HepG2 (cell line): ENCODE data around the gene SFT2D1. TPM values are rescaled to one million over a fixed set of nuclear protein-coding genes. Genes with fewer than 3 reads are reported as not detected.
A peak's percentile ranks its signal among the peaks of the same experiment; 100 is the strongest.

Experiments
- ADNP ChIP-seq: sonication (generic); formaldehyde crosslinking; IDR thresholded peaks from 2 replicates; pipeline ENCODE4 v1.4.0; 2020; ENCODE audit warnings: missing genetic modification reagents
- ATF3 ChIP-seq: sonication (generic); formaldehyde crosslinking; IDR thresholded peaks from 2 replicates; pipeline ENCODE4 v1.4.0; 2020; ENCODE audit warnings: missing genetic modification reagents
- DNMT3B ChIP-seq: conservative IDR thresholded peaks from 2 replicates; pipeline ENCODE4 v1.6.1; 2016; ENCODE audit warnings: missing biosample characterization, control low read depth
- EZH2 ChIP-seq: conservative IDR thresholded peaks from 2 replicates; pipeline ENCODE4 v1.6.1; 2012; ENCODE audit warnings: mild to moderate bottlenecking, low read depth, low read length, moderate library complexity
- FOSL1 ChIP-seq: sonication (generic); formaldehyde crosslinking; IDR thresholded peaks from 2 replicates; pipeline ENCODE4 v1.9.0; 2021; ENCODE audit warnings: missing genetic modification reagents, borderline replicate concordance
- FOXK2 ChIP-seq: fragments of 450-650 bp; IDR thresholded peaks from 2 replicates; pipeline ENCODE4 v1.6.1; 2016
- GATA4 ChIP-seq: sonication (generic); IDR thresholded peaks from 2 replicates; pipeline ENCODE4 v1.6.1; 2016; ENCODE audit warnings: antibody characterized with exemption, low read depth, borderline replicate concordance
- NFE2 ChIP-seq: sonication (generic); formaldehyde crosslinking; IDR thresholded peaks from 2 replicates; pipeline ENCODE4 v1.4.0; 2020; ENCODE audit warnings: missing genetic modification reagents
- NR2F2 ChIP-seq: IDR thresholded peaks from 2 replicates; pipeline ENCODE4 v1.6.1; 2012; ENCODE audit warnings: low read depth, inconsistent platforms, borderline replicate concordance
- POLR2G ChIP-seq: fragments of 200-400 bp; formaldehyde crosslinking; IDR thresholded peaks from 2 replicates; pipeline ENCODE4 v1.6.1; 2018; ENCODE audit warnings: mild to moderate bottlenecking, low read depth, low read length, moderate library complexity
- RBM39 ChIP-seq: fragments of 200-400 bp; formaldehyde crosslinking; IDR thresholded peaks from one replicate; pipeline ENCODE4 v1.6.1; 2018; ENCODE audit warnings: antibody characterized with exemption, mild to moderate bottlenecking, low read depth, low read length; ENCODE audit not compliant: poor library complexity, severe bottlenecking
- RNF219 ChIP-seq: sonication (generic); formaldehyde crosslinking; IDR thresholded peaks from 2 replicates; pipeline ENCODE4 v1.5.0; 2020; ENCODE audit warnings: mild to moderate bottlenecking, missing genetic modification reagents
- SAFB2 ChIP-seq: sonication (generic); formaldehyde crosslinking; IDR thresholded peaks from 2 replicates; pipeline ENCODE4 v1.5.1; 2020; ENCODE audit warnings: missing genetic modification reagents, low read depth, mild to moderate bottlenecking, borderline replicate concordance
- SP2 ChIP-seq: sonication (generic); formaldehyde crosslinking; IDR thresholded peaks from 2 replicates; pipeline ENCODE4 v1.5.1; 2020; ENCODE audit warnings: mild to moderate bottlenecking, missing genetic modification reagents
- ZFP36L2 ChIP-seq: sonication (generic); formaldehyde crosslinking; IDR thresholded peaks from 2 replicates; pipeline ENCODE4 v1.4.0; 2020; ENCODE audit warnings: missing genetic modification reagents
- ZNF224 ChIP-seq: sonication (generic); formaldehyde crosslinking; IDR thresholded peaks from 2 replicates; pipeline ENCODE4 v1.5.0; 2020; ENCODE audit warnings: mild to moderate bottlenecking, missing genetic modification reagents
- ZNF232 ChIP-seq: sonication (generic); formaldehyde crosslinking; IDR thresholded peaks from 2 replicates; pipeline ENCODE4 v1.4.0; 2020; ENCODE audit warnings: missing genetic modification reagents, borderline replicate concordance
- ZNF33A ChIP-seq: sonication (generic); formaldehyde crosslinking; IDR thresholded peaks from 2 replicates; pipeline ENCODE4 v1.5.1; 2020; ENCODE audit warnings: missing genetic modification reagents, mild to moderate bottlenecking, moderate library complexity, borderline replicate concordance
- ZNF572 ChIP-seq: sonication (generic); formaldehyde crosslinking; IDR thresholded peaks from 2 replicates; pipeline ENCODE4 v1.5.1; 2020; ENCODE audit warnings: mild to moderate bottlenecking, missing genetic modification reagents
- ZNF704 ChIP-seq: sonication (generic); formaldehyde crosslinking; IDR thresholded peaks from 2 replicates; pipeline ENCODE4 v1.8.1; 2023; ENCODE audit warnings: mild to moderate bottlenecking, inconsistent platforms, moderate library complexity, missing genetic modification reagents, borderline replicate concordance
- ZNF878 ChIP-seq: sonication (generic); formaldehyde crosslinking; IDR thresholded peaks from 2 replicates; pipeline ENCODE4 v1.8.1; 2023; ENCODE audit warnings: mild to moderate bottlenecking, missing genetic modification reagents, moderate library complexity
- polyA plus RNA-seq, 8 experiments: library from polyadenylated mRNA; depleted of rRNA in 3 of 8; stranded (reverse) in 7 of 8; unstranded in 1 of 8; fragments of >200 nt; fragmentation: Illumina TruSeq in 4 of 8; extraction: Trizol in 4 of 8; gene quantifications; 2 replicates each; pipeline versions ENCODE4 v1.2.1 to v1.2.3, GENCODE V29; 2011 to 2016; ENCODE audit warnings: low read depth in 4 of 8, missing spikeins in 1 of 8, mixed read lengths in 1 of 8; ENCODE audit not compliant: insufficient read depth in 1 of 8
- total RNA-seq, 5 experiments: library from RNA; depleted of rRNA; stranded (reverse); fragments of >200 nt; fragmentation: Illumina TruSeq; extraction: Trizol; gene quantifications; 2 replicates each; pipeline ENCODE4 v1.2.3, GENCODE V29; 2016; ENCODE audit warnings: low read depth in 1 of 5
- TF ChIP-seq, protein P1 (sequence below): sonication (generic); formaldehyde crosslinking; IDR thresholded peaks from 2 replicates; pipeline ENCODE4 v1.8.0; 2022; ENCODE audit warnings: mild to moderate bottlenecking, missing genetic modification reagents
- TF ChIP-seq, protein P2 (sequence below): sonication (generic); formaldehyde crosslinking; IDR thresholded peaks from 2 replicates; pipeline ENCODE4 v1.4.0; 2020; ENCODE audit warnings: missing genetic modification reagents
- TF ChIP-seq, protein P3 (sequence below): sonication (generic); formaldehyde crosslinking; IDR thresholded peaks from 2 replicates; pipeline ENCODE4 v1.4.0; 2020; ENCODE audit warnings: missing genetic modification reagents

The SFT2D1 gene
- total and polyA plus RNA-seq, 2 of the 13 experiments (the other 11 are each of a cell fraction or from before 2014, with no cell fraction given) = 115 to 147 TPM

GRCh38 chr6:166381733-166382499, 39.6 kb upstream of the SFT2D1 start (continued):
- no peak for TF ChIP-seq RNF219 (CRISPR knock-in tag)
- TF ChIP-seq POLR2G = peak; percentile 76
- TF ChIP-seq, protein P1, sequence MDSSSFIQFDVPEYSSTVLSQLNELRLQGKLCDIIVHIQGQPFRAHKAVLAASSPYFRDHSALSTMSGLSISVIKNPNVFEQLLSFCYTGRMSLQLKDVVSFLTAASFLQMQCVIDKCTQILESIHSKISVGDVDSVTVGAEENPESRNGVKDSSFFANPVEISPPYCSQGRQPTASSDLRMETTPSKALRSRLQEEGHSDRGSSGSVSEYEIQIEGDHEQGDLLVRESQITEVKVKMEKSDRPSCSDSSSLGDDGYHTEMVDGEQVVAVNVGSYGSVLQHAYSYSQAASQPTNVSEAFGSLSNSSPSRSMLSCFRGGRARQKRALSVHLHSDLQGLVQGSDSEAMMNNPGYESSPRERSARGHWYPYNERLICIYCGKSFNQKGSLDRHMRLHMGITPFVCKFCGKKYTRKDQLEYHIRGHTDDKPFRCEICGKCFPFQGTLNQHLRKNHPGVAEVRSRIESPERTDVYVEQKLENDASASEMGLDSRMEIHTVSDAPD (CRISPR knock-in tag) = 0 out of 2 replicates have a peak, but pooled peaks have one; percentile 15
- TF ChIP-seq DNMT3B (CRISPR knock-in tag) = no peak
- no peak for TF ChIP-seq ZFP36L2 (CRISPR knock-in tag)
- TF ChIP-seq NR2F2 = no peak
- TF ChIP-seq, protein P2, sequence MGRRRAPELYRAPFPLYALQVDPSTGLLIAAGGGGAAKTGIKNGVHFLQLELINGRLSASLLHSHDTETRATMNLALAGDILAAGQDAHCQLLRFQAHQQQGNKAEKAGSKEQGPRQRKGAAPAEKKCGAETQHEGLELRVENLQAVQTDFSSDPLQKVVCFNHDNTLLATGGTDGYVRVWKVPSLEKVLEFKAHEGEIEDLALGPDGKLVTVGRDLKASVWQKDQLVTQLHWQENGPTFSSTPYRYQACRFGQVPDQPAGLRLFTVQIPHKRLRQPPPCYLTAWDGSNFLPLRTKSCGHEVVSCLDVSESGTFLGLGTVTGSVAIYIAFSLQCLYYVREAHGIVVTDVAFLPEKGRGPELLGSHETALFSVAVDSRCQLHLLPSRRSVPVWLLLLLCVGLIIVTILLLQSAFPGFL (CRISPR knock-in tag) = no peak
- TF ChIP-seq ADNP = peak; percentile 79
- no peak for TF ChIP-seq GATA4
- TF ChIP-seq ZNF232 (CRISPR knock-in tag) = peak; percentile 58; the same call in 1 of the 2 replicates
- peak; percentile 21; the same call in 1 of the 2 replicates for TF ChIP-seq SP2 (CRISPR knock-in tag)
- no peak for TF ChIP-seq FOXK2
- TF ChIP-seq FOSL1 = no peak
- no peak; the same call in 1 of the 2 replicates for TF ChIP-seq ZNF33A (CRISPR knock-in tag)
- TF ChIP-seq ATF3 (CRISPR knock-in tag) = no peak
- TF ChIP-seq ZNF572 (CRISPR knock-in tag) = 0 out of 2 replicates have a peak, but pooled peaks have one; percentile 79
- TF ChIP-seq EZH2 = no peak
- no peak for TF ChIP-seq RBM39
- no peak for TF ChIP-seq NFE2 (CRISPR knock-in tag)
- TF ChIP-seq ZNF224 (CRISPR knock-in tag) = no peak
- no peak; the same call in 1 of the 2 replicates for TF ChIP-seq SAFB2
- TF ChIP-seq ZNF704 (CRISPR knock-in tag) = no peak
- TF ChIP-seq, protein P3, sequence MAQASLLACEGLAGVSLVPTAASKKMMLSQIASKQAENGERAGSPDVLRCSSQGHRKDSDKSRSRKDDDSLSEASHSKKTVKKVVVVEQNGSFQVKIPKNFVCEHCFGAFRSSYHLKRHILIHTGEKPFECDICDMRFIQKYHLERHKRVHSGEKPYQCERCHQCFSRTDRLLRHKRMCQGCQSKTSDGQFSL = no peak
- TF ChIP-seq ZNF878 (CRISPR knock-in tag) = no peak
